ENCODE data around the gene SLC7A4. TPM values are rescaled to one million over a fixed set of nuclear protein-coding genes. Genes with fewer than 3 reads are reported as not detected.

Gene SLC7A4
- total RNA-seq, 1 experiment from 2014 or later, result not detected

GRCh38 chr22:20979940-20980453, 52.4 kb downstream of the SLC7A4 start:
- H3K27ac ChIP-seq, result no peak overlapping the region
- no peak overlapping the region for H3K4me3 ChIP-seq
- peaks cover 10% of the 10 kb centered on the region; the same call in 1 of the 2 replicates for H3K9me3 ChIP-seq (replicated peaks)
- no peak for DNase-seq (ENCODE audit: low read depth in 1 of 2, low spot score in 2 of 2)
- H3K4me1 ChIP-seq (replicated peaks), result peaks cover 24% of the 10 kb centered on the region
- no peaks in the 10 kb centered on the region for H3K27me3 ChIP-seq (replicated peaks)
- H3K36me3 ChIP-seq, result peaks cover 15% of the 10 kb centered on the region

- Histone ChIP-seq H3K4me1 (replicated peaks) (peaks cover 24% of the 10 kb centered on the region), H3K36me3 (peaks cover 13% of the 10 kb centered on the region), H3K27me3 (replicated peaks) (no peaks in the 10 kb centered on the region), H3K27ac (no peak overlapping the region), H3K9me3 (replicated peaks) (peaks cover 10% of the 10 kb centered on the region; the same call in 1 of the 2 replicates), H3K4me3 (no peak overlapping the region)
- DNase-seq (ENCODE audit: low read depth in 1 of 2, low spot score in 2 of 2), result no peak
Observed at GRCh38 chr22:20979243-20979809, 53.0 kb downstream of the SLC7A4 start.

Other genes with a start within 250 kb of the SLC7A4 start
- gene PI4KA, start 173.8 kb downstream of the SLC7A4 start, total RNA-seq (2014; rRNA removed; shearing (Covaris generic)), result 24.9 and 29.6 TPM in 2 replicates
- 10.4 and 17.2 TPM in 2 replicates for gene SNAP29, start 173.6 kb downstream of the SLC7A4 start, total RNA-seq (2014; rRNA removed; shearing (Covaris generic))
- gene CRKL, start 115.2 kb downstream of the SLC7A4 start, total RNA-seq (2014; rRNA removed; shearing (Covaris generic)), result 49.0 and 53.9 TPM in 2 replicates
- gene AIFM3, start 65.3 kb downstream of the SLC7A4 start, total RNA-seq (2014; rRNA removed; shearing (Covaris generic)), result not detected in 2 replicates
- 15.9 and 21.9 TPM in 2 replicates for gene LZTR1, start 50.3 kb downstream of the SLC7A4 start, total RNA-seq (2014; rRNA removed; shearing (Covaris generic))
- 49.0 and 51.1 TPM in 2 replicates for gene THAP7, start 30.4 kb downstream of the SLC7A4 start, total RNA-seq (2014; rRNA removed; shearing (Covaris generic))
- 0.05 and 0.16 TPM in 2 replicates for gene P2RX6, start 17.4 kb downstream of the SLC7A4 start, total RNA-seq (2014; rRNA removed; shearing (Covaris generic))
- gene LRRC74B, start 13.4 kb upstream of the SLC7A4 start, total RNA-seq (2014; rRNA removed; shearing (Covaris generic)), result not detected in 2 replicates